NB4 (cell line): ENCODE data around the gene FBXO31.

ENCODE experiments used
- MYC ChIP-seq: IDR thresholded peaks from 2 replicates; pipeline ENCODE4 v1.6.1; 2011; ENCODE audit warnings: low read depth, low read length
- POLR2A ChIP-seq: IDR thresholded peaks from 2 replicates; pipeline ENCODE4 v1.6.1; 2011; ENCODE audit warnings: mild to moderate bottlenecking; ENCODE audit not compliant: insufficient read length; ENCODE audit errors: extremely low read depth
- TF ChIP-seq, protein P1 (sequence below): IDR thresholded peaks from one replicate; pipeline ENCODE4 v1.5.1; 2012; ENCODE audit warnings: low read depth, low read length
- TF ChIP-seq, protein P2 (sequence below): IDR thresholded peaks from 2 replicates; pipeline ENCODE4 v1.6.1; 2011; ENCODE audit warnings: low read depth, low read length

DNA sequence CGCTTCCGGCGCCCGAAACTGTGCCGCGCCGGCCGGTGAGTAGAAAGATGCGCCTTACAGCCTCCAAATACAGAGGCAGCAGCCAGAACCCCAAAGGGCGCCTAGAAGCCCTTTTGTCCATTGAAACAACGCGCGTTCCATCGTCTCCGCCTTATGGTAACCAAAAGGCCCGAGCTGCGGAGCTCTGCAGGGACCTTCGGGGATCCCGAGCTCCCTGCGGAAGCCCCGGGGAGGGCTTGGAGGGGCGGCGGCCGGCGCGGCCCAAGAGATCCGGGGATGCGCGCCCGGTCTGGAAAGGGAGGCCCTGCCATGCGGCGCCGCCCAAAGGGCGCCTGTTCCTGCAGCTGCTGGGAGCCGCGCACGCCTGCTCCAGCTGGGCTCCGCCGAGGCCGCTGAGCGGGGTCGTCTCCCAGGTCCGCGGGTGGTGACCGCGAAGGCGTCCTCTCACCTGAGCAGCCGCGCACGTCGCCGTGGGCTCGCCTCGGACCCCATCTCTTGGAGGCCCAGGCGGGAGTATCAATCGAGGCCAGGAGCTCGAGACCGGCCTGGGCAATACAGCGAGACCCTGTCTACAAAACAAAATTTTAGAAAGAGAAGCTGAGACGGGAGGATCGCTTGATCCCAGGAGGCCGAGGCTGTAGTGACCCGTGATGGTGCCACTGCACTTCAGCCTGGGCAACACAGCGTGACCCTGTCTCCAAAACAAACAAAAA, 742 bp upstream of the FBXO31 start:
- TF ChIP-seq POLR2A (no peak), MYC (no peak; the same call in 1 of the 2 replicates)
- TF ChIP-seq, protein P1, sequence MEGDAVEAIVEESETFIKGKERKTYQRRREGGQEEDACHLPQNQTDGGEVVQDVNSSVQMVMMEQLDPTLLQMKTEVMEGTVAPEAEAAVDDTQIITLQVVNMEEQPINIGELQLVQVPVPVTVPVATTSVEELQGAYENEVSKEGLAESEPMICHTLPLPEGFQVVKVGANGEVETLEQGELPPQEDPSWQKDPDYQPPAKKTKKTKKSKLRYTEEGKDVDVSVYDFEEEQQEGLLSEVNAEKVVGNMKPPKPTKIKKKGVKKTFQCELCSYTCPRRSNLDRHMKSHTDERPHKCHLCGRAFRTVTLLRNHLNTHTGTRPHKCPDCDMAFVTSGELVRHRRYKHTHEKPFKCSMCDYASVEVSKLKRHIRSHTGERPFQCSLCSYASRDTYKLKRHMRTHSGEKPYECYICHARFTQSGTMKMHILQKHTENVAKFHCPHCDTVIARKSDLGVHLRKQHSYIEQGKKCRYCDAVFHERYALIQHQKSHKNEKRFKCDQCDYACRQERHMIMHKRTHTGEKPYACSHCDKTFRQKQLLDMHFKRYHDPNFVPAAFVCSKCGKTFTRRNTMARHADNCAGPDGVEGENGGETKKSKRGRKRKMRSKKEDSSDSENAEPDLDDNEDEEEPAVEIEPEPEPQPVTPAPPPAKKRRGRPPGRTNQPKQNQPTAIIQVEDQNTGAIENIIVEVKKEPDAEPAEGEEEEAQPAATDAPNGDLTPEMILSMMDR = no peak
- TF ChIP-seq, protein P2, sequence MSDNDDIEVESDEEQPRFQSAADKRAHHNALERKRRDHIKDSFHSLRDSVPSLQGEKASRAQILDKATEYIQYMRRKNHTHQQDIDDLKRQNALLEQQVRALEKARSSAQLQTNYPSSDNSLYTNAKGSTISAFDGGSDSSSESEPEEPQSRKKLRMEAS = no peak
